ENCODE results near the gene ADGRG4.

DNA sequence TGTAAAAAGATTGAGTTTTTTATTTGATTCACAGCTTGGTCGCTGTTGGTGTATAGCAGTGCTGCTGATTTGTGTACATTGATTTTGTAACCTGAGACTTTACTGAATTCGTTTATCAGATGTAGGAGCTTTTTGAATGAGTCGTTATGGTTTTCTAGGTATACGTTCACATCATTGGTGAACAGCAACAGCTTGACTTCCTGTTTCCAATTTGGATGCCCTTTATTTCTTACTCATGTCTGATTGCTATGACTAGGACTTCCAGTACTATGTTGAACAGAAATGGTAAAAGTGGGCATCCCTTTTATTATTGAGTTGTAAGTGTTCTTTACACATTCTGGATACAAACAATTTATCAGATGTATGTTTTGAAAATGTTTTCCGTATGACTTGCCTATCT, 76.0 kb downstream of the ADGRG4 start:
- TF ChIP-seq, protein P1, sequence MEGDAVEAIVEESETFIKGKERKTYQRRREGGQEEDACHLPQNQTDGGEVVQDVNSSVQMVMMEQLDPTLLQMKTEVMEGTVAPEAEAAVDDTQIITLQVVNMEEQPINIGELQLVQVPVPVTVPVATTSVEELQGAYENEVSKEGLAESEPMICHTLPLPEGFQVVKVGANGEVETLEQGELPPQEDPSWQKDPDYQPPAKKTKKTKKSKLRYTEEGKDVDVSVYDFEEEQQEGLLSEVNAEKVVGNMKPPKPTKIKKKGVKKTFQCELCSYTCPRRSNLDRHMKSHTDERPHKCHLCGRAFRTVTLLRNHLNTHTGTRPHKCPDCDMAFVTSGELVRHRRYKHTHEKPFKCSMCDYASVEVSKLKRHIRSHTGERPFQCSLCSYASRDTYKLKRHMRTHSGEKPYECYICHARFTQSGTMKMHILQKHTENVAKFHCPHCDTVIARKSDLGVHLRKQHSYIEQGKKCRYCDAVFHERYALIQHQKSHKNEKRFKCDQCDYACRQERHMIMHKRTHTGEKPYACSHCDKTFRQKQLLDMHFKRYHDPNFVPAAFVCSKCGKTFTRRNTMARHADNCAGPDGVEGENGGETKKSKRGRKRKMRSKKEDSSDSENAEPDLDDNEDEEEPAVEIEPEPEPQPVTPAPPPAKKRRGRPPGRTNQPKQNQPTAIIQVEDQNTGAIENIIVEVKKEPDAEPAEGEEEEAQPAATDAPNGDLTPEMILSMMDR (IDR thresholded peaks at IDR 0.05; ENCODE audit: insufficient read depth, low read length): no peak
- TF ChIP-seq GABPA (IDR thresholded peaks at IDR 0.05; ENCODE audit: low read depth) (no peak), POLR2AphosphoS5 (IDR thresholded peaks at IDR 0.05; ENCODE audit: low read depth) (no peak), SPI1 (IDR thresholded peaks at IDR 0.05; ENCODE audit: borderline replicate concordance, low read depth) (no peak)
- TF ChIP-seq, protein P2, sequence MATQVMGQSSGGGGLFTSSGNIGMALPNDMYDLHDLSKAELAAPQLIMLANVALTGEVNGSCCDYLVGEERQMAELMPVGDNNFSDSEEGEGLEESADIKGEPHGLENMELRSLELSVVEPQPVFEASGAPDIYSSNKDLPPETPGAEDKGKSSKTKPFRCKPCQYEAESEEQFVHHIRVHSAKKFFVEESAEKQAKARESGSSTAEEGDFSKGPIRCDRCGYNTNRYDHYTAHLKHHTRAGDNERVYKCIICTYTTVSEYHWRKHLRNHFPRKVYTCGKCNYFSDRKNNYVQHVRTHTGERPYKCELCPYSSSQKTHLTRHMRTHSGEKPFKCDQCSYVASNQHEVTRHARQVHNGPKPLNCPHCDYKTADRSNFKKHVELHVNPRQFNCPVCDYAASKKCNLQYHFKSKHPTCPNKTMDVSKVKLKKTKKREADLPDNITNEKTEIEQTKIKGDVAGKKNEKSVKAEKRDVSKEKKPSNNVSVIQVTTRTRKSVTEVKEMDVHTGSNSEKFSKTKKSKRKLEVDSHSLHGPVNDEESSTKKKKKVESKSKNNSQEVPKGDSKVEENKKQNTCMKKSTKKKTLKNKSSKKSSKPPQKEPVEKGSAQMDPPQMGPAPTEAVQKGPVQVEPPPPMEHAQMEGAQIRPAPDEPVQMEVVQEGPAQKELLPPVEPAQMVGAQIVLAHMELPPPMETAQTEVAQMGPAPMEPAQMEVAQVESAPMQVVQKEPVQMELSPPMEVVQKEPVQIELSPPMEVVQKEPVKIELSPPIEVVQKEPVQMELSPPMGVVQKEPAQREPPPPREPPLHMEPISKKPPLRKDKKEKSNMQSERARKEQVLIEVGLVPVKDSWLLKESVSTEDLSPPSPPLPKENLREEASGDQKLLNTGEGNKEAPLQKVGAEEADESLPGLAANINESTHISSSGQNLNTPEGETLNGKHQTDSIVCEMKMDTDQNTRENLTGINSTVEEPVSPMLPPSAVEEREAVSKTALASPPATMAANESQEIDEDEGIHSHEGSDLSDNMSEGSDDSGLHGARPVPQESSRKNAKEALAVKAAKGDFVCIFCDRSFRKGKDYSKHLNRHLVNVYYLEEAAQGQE (IDR thresholded peaks at IDR 0.05; ENCODE audit: insufficient replicate concordance, low read depth): no peak

Measured in HL-60 (cell line).